ENCODE results near the gene FAM229A.
A peak's percentile ranks its signal among the peaks of the same experiment; 100 is the strongest.
"Not testable (repeated sequence)": the region's sequence is repeated elsewhere in the genome, so short reads cannot be mapped to it uniquely, and the experiment has no call there.

Gene FAM229A

GRCh38 chr1:32376199-32376598, 13.9 kb upstream of the FAM229A start:
- DNase-seq: no peak

- DNase-seq: no peak
Measured at GRCh38 chr1:32373996-32374592, 11.8 kb upstream of the FAM229A start.

- DNase-seq: peak; percentile 49
Measured at GRCh38 chr1:32372149-32372756, 10.0 kb upstream of the FAM229A start.

- no peak for DNase-seq
Measured at GRCh38 chr1:32367912-32368635, 5.8 kb upstream of the FAM229A start.

- no peak for DNase-seq
Measured at GRCh38 chr1:32365445-32365844, 3.2 kb upstream of the FAM229A start.

GRCh38 chr1:32364836-32365235, 2.6 kb upstream of the FAM229A start:
- DNase-seq: no peak

GRCh38 chr1:32363713-32364112, 1.4 kb upstream of the FAM229A start:
- DNase-seq: no peak

GRCh38 chr1:32361674-32362473, 411 bp downstream of the FAM229A start:
- no peak for DNase-seq

- DNase-seq: no peak
Measured at GRCh38 chr1:32361308-32361673, 994 bp downstream of the FAM229A start.

- no peak for DNase-seq
Measured at GRCh38 chr1:32358435-32358834, 3.9 kb downstream of the FAM229A start.

GRCh38 chr1:32357614-32358013, 4.7 kb downstream of the FAM229A start:
- no peak for DNase-seq

- DNase-seq: no peak
Measured at GRCh38 chr1:32356478-32356877, 5.8 kb downstream of the FAM229A start.

- DNase-seq: not testable (repeated sequence)
Measured at GRCh38 chr1:32355778-32356177, 6.5 kb downstream of the FAM229A start.

- DNase-seq: no peak
Measured at GRCh38 chr1:32353886-32354570, 8.3 kb downstream of the FAM229A start.

GRCh38 chr1:32353431-32353830, 8.9 kb downstream of the FAM229A start:
- DNase-seq: no peak

GRCh38 chr1:32352831-32353383, 9.4 kb downstream of the FAM229A start:
- DNase-seq: no peak

GRCh38 chr1:32352239-32352745, 10.0 kb downstream of the FAM229A start:
- DNase-seq: no peak

GRCh38 chr1:32351399-32352238, 10.7 kb downstream of the FAM229A start:
- peak; percentile 90 for DNase-seq

GRCh38 chr1:32350785-32351398, 11.4 kb downstream of the FAM229A start:
- DNase-seq: peak; percentile 77

GRCh38 chr1:32349211-32349708, 13.0 kb downstream of the FAM229A start:
- no peak for DNase-seq

Measured in T-helper 9 cell (primary cell).